Right ventricle myocardium superior (tissue), 1 donor: ENCODE data around the gene CAMTA1. TPM values are rescaled to one million over a fixed set of nuclear protein-coding genes. Genes with fewer than 3 reads are reported as not detected.

ENCODE experiments used
- ATAC-seq: fragments of 200-7000 bp; cut with Tn5 transposase; one replicate; pipeline ENCODE4 v1.9.1; 2020; ENCODE audit warnings: mild to moderate bottlenecking; ENCODE audit not compliant: poor library complexity
- DNase-seq: peaks from one replicate; pipeline ENCODE4 v3.0.0-alpha.2; 2020
- intact Hi-C: fragments of 100-400 bp; cut with DNase I; formaldehyde crosslinking; loops from one replicate; pipeline ENCODE4 v1.11.2; 2022
- total RNA-seq: library from RNA; stranded (reverse); fragmentation: NEBNext Ultra II Directional; extraction: Animal tissue kit (Norgen Biotek cat#: 25700); gene quantifications from one replicate; pipeline ENCODE4 v1.2.1, GENCODE V29; 2021
- donor health status: DM: no; HTN: yes; CAD: no; lungs with severe emphysema.

CAMTA1 gene
- total RNA-seq, 1 donor from 2014 or later: 153 TPM

DNA sequence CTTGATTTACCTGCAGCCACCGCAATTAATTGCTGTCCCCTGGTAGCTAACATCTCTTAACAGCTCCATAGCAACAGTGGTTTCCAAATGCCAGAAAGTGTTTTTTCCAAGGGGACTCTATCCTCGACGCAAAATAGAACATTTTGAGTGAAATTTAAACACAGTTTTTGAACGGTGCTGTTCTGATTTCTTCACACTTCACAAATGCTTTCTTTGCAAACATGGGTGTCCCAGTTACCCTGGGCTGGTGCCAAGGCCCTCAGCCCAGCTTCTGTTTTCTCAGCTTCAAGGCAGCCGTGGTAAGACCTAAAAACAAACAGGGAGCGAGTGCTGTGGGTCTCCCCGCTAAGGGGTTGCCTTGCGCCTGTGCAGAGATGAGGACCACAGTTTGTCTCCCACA is 838.6 kb downstream of the CAMTA1 start:
- ATAC-seq: no peak
- peak; percentile 26 for DNase-seq
- intact Hi-C loops: no loop called here

DNA sequence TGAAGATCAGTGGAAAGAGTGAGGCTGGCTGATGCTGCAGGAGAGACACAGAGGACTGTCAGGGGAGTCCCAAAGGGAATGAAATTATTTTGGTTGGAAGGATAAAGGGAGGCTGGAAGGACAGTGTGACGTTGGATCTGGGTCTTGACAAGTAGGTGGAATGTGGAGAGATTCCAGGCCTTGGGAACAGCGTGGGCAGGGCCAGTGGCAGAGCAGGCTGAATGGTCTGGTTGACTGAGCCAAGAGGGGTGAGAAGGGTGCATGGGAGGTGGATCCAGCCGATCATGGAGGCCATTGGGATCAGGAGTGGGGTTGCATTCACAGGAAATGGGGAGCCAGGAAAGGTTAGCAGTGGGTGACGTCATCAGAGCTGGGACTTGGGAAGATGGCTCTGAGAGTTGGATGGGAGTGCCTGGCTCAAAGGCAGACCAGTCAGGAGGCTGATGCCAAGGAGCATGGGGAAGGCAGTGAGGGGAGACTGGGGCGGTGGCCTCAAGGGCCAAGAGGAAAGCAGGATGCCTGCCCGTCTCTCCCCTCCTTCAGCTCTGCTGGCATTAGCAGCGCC is 839.6 kb downstream of the CAMTA1 start:
- DNase-seq (peak; percentile 13), ATAC-seq (no peak)
- intact Hi-C loops: no loop called here

DNA sequence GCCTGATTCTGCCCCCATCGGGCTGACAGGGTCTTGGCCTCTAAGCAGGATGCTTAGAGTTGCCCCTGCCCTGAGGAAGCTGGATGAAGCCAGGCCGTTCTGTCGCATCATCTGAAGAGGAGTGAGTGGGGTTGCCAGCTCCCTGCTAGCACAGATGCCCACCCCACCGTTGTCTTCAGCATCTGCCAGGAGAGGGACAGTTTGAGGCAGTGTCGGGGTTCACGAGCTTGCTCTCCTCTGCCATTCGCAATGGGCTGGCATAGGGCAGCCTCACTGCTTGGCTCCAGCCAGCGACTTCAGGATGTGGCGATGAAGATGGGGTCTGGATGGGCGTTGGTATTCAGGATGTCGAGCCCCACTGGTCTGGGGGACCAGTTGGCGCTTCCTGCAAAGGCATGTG is 840.1 kb downstream of the CAMTA1 start:
- no peak for ATAC-seq
- DNase-seq: peak; percentile 8
- intact Hi-C loops: no loop called here

DNA sequence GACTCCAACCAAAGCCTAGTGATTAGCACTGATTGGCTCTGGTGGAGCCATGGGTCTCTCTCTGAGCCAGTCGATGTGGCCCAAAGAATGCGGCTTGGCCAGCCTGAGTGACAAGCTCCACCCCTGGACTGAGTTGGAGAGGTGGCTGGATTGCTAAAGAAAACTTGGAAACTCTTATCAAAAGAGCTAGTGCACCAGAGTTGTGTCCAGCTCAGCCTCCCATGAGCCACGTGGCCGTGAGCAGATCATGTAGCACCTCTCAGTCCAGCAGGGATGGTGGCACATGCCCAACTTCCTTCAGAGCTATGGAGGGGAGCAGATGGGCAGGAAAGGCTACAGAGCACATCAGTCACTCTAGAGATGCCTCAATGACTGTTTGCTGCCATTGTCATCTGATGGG is 843.0 kb downstream of the CAMTA1 start:
- DNase-seq (peak; percentile 51), ATAC-seq (peak; percentile 79)
- intact Hi-C loops: no loop called here

DNA sequence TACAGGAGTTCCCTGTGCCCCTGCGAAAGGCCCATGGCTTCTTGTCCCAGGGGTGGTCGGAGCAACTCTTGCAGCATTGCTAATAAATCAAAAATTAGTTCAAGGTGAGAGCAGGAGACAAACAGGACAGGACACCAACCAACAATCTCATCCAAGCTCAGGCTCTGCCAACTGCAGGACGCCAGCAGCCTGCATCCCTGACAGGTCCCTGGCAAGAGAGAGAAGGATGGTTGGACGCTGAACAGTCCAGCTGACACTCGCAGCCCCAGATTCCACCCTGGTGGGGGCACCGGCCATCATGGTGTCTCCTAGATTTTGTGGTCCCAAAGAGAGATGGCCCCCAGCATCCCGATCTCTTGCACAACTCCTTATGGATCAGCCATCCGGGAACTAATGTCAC is 843.8 kb downstream of the CAMTA1 start:
- intact Hi-C loops: no loop called here
- no peak for DNase-seq
- ATAC-seq: peak; percentile 75

DNA sequence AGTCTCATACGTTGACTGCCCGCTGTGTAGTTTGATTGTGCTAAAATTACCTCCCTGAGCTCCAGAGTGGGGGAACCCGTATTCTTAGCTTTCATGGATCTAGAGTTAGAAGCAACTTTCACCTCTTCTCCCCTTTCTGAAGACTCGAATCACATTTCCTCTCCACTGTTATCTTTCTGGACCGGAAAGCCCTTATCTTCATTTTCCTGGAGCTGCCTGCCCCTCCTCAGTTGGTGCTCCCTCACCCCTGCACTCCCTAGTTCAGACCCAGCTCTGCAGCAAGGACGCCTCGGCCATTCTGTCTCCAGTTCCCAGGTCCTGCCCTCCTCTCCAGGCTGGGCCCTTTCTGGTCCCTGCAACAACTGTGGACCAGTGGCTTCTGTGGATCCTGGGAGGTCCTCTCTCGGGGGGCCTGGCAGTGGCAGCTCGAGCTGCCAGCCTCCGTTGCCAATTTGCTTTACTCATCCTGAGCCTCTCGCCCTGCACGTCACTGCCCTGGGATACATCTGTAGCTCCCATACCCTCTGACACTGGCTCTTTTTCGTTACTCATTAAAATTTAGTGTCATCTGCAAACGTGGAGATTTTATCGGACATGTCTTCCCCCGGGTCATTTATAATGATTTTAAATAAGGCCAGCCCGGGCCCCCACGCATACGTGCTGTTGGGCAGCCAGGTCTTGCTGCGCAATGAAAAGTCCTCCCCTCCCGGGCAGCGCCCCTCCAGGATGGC is 844.4 kb downstream of the CAMTA1 start:
- intact Hi-C loops: no loop called here
- ATAC-seq (no peak), DNase-seq (no peak)

DNA sequence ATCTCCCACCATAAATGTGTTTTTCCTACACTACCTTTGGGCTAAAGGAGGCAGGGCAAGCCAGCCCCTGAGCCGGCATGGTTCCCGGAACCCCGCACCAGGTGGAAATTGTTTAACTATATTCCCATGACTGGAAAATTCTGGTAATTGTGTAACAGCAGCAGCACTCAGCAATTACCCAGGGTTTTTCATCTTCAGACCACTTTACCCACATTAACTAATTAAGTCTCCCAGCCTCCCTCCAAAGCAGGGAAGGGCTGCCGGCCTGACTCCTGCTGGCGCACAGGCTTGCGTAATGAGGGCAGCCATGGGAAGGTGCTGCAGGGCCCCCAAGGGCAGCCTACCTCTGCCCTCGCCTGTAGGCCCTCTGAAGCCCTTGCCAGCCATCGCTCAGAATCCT is 845.1 kb downstream of the CAMTA1 start:
- ATAC-seq (no peak), DNase-seq (no peak)
- intact Hi-C loops: no loop called here

DNA sequence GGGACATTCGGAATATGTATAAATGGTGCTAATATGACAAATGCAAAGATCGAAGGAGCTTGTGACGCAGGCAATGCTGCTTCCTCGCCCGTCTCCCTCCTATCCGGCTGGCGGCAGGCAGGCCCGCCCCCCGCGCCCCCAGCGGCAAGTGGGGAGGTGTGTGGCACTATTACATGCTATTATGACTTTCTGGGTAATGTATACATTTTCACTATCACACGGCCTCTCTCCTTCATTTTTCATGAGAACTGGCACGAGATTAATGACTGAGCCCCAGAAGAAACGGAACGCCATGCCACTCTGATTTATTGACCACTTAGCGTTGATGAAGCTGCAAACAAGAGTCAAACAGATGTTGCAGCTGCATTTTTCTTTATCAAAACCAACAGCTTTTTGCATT is 846.9 kb downstream of the CAMTA1 start:
- DNase-seq: no peak
- intact Hi-C loops: no loop called here

DNA sequence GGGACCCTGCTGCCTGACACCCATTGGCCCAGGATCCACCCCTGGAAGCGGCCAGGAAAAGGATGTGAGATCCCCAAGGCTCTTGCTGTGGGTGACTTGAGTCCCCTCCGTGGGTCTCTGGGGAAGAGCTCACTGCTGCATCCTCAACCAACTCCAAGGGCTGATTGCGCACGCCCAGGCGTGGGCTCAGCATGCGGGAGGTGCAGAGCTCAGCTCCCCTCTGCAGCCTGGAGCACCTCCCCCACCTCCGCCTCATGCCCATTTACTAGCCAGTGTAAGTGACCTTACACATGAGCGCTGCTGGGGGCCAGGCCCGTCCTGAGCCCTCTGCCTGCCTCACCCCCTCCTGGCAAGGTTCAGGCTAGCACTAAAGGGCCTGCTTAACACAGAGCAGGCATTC is 847.4 kb downstream of the CAMTA1 start:
- DNase-seq: no peak
- intact Hi-C loops: no loop called here
- no peak for ATAC-seq

More for the DNA sequence above, 846.9 kb downstream of the CAMTA1 start:
- no peak for ATAC-seq

DNA sequence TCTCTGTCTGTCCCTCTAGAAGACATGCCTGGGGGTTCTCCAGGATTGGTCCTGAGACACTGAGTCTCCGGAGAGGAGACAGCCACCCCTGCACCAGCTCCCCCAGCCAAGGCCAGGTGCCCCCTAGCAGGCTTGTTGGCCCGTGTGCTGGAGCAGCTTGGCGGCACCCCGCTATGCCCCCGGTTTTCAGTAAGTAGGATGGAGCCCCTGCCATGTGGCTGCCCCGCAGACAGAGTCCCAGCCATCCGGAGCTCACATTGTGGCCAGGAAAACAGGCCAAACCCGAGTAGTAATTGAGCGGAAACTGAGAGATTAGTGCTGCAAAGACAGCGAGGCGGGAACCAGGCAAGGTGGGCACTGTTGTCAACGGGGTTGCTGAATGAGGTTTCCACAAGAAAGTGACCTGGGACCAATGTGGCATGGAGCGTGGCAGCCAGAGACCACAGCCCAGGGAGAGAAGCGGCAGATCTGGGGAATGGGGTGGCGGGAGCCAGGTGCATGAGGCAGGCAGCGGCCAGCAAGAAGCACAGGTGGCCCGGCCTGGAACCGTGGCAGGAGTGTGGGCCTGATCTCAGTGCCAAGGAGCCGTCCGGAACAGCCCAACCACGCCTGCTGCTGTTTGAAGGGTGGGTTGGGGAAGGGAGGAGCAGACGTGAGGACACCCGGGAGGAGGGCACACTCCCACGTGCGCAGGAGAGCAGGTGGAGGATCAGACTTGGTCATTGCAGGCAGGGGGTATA is 848.4 kb downstream of the CAMTA1 start:
- ATAC-seq: no peak
- intact Hi-C loops: no loop called here
- no peak for DNase-seq

DNA sequence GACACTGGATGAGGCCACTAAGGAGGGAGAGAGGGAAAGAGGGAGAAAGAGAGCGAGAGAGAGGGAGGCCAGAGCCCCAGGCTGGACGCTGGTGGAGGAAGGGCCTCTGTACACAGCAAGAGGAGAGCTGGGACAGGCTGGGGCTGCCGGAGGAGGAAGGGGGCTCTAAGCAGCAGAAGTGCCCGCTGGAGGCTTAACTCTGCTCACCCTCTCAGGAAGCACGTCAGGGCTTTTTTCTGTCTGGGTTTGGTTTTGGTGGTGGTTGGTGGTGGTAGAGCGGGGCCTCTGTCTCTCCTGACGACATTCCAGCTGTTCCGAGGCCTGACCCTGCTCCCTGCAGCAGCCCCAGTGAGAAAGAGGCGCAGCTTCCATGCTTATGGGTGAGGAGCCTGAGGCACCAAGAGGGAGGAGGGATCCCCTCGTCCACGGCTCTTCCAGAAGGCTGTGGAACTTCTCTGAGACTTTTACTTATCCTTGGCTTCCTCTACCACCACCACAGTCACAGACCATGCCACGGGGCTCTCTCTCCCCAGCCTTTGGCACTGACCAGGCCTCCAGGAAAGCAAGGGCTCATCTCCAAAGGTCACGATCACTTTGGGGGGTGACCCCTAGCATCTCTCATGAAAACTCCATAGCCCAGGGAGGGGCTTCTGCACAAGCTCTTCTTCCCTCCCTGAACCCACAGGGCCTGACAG is 849.4 kb downstream of the CAMTA1 start:
- DNase-seq (no peak), ATAC-seq (no peak)
- intact Hi-C loops: no loop called here

DNA sequence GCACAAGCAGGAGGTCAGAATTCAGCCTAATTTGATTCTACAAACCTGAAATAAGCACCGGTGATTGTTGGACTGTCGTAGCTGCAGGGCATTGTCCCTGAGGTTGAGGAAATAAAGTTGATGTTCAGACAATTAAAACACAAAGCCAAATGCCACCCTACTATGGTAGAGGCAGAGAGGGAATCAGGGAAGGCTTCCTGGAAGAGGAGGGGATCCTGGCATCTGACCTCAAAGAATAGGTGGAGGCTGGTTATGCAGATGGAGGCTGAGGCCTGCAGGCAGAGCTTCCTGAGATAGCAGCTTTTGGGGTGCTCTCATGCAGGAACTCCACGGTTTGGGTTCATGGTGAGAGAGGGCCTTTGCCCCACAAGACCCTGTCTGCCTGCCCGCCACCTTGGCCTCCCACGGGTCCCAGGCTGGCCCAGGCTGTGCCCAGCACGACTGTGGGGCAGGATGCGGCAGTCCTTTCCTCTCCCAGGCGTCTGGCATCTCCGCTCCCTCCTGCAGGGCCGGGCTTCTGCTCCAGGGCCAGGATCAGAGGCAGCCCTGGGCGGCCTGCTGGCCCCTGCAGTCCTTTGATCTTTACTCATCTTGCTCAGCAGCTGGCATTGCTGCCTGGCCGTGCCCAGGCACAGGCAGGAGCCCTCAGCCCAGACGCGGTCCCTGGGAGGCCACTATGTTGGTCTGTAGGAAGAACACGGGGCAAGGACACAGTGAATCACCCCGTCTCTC is 851.7 kb downstream of the CAMTA1 start:
- intact Hi-C loops: no loop called here
- no peak for DNase-seq
- no peak for ATAC-seq

DNA sequence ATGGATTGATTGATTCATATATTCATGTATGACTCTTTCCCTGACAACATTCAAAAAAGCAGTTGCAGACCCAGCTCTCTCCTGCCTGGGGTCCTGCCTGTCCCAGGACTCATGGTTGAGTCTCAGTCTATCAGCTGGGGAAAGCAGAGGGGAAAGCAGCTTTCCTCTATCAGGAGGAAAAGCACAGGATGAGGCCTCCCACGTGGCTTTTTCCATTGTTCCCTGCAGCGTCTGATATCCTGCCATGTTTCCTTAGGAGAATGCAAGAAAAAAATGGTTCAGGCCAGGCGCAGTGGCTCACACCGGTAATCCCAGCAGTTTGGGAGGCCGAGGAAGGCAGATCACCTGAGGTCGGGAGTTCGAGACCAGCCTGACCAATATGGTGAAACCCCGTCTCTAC is 852.8 kb downstream of the CAMTA1 start:
- ATAC-seq: no peak
- DNase-seq: no peak
- intact Hi-C loops: no loop called here

DNA sequence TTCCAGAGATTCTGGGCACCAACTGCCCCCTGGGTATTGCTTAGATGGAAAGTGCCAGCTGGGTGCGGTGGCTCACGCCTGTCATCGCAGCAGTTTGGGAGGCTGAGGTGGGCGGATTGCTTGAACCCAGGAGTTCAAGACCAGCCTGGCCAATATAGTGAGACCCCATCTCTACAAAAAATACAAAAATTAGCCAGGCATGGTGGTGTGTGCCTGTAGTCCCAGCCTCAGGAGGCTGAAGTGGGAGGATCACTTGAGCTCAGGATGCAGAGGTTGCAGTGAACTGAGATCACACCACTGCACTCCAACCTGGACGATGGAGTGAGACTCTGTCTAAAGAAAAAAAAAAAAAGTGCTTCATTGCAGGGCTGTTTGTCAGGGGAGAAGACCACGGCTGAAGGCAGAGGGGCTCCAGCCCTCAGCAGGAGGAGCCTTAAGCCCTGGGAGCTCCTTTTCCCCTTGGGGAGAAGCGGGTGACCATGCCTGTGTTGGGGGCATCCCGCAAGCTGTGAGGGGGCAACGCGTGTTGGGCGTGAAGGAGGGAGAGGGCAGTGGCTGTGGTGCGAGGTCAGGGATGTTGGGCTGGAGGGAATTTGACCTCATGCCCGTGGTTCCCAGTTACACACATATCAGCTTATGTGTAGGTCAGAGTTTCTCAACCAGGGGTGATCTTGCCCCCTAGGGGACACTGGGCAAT is 854.3 kb downstream of the CAMTA1 start:
- DNase-seq: no peak
- ATAC-seq: no peak
- intact Hi-C loops: loop anchor here (10.0 kb wide), 2 partner anchors 185 to 415 kb away; no protein-coding TSS in a partner anchor

DNA sequence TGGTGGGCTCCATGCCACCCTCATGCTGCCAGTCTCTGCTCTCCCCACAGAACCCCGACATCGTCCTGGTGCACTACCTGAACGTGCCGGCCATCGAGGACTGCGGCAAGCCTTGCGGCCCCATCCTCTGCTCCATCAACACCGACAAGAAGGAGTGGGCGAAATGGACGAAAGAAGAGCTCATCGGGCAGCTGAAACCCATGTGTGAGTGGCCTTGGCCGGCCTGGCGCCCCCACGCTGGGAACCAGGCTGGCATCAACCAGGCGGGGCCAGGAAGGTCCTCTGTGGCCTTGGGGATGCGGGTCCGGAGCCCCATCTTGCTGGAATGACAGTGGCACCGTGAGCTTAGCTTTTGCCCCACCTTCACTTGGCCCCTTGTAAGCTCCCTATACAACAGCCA is 855.1 kb downstream of the CAMTA1 start:
- intact Hi-C loops: loop anchor here (10.0 kb wide), 2 partner anchors 186 to 416 kb away; no protein-coding TSS in a partner anchor

DNA sequence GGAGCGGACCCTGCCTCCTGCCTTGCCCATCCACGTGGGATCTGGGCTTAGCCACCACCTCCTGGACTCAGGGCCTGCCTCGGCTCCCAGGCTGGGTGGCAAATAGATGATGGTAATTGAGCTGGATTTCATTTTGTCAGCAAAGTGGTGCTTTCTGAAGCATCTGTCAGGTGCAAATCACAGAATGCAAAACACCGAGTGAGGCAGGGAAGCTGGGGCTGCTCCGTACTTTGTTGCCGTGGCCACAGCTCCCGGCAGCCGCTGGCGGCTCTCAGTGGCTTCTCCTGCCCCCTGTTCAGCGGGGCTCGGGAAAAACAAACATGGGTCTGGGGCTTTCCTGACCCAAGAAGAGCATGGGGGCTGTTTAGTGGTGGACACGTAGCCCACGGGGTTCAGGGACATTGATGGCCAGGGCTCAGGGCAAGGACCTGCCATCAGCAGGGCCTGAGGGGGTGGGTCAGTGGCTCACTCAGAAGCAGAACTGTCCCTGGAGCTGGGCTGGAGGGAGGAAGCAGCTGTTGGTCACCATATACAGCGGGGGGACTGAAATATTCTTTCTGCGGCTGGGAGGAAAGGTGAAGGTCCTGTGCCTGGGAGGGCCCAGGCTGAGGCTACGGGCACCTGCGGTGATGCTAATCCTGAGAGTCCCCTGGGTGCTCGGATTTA is 855.8 kb downstream of the CAMTA1 start:
- intact Hi-C loops: loop anchor here (10.0 kb wide), 2 partner anchors 186 to 416 kb away; no protein-coding TSS in a partner anchor
- ATAC-seq (no peak), DNase-seq (no peak)

More for the DNA sequence above, 855.1 kb downstream of the CAMTA1 start:
- ATAC-seq (no peak), DNase-seq (no peak)

DNA sequence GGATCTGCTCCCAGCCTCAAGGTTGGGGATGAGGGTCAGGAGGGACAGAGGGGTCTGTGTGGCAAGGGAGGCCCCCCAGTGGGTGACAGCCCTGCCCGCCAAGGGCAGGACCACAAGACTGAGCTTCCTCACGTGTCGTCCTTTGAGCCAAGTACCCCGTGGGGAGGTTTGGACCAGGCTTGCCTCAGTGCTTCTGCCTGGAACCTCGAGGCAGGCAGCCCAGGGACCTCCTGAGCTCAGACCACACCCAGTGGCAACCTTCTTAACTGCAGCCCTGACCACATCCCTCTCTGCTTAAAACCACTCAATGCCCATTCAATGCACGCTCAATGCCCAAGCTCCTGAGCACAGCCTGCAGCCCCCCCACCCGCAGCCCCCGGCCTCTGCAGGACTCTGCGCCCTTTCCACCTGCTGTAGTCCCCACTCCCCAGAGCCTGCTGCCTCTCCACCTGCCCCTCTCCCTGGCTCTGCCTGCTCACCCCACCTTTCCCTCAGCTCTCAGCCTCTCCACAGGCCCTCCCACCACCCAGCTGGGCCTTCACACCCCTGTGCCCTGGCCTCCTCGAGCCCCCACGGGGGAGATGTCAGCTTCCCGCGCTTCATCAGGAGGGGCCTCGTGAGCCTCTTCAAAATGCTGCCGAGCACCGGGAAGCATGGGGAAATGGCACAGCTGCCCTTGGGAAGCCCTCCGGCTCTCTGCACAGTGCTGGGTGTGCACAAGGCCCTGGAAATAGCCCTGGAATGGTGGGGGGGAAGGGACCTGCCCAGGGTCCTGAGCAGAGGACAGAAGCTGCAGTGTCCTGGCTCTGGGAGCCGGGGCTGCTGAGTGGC is 856.5 kb downstream of the CAMTA1 start:
- ATAC-seq (no peak), DNase-seq (no peak)
- intact Hi-C loops: loop anchor here (10.0 kb wide), 2 partner anchors 187 to 417 kb away; no protein-coding TSS in a partner anchor
